Measurements from ENCODE around the gene FNBP1. TPM values are rescaled to one million over a fixed set of nuclear protein-coding genes. Genes with fewer than 3 reads are reported as not detected.

FNBP1 gene
- total and polyA plus RNA-seq, 10 of the 15 experiments (the other 5 are each of a cell fraction or from before 2014, with no cell fraction given): 64.5 to 353 (median 179) TPM

GRCh38 chr9:129989740-129990139 is 53.2 kb downstream of the FNBP1 start (continued):
- TF ChIP-seq, protein P1, sequence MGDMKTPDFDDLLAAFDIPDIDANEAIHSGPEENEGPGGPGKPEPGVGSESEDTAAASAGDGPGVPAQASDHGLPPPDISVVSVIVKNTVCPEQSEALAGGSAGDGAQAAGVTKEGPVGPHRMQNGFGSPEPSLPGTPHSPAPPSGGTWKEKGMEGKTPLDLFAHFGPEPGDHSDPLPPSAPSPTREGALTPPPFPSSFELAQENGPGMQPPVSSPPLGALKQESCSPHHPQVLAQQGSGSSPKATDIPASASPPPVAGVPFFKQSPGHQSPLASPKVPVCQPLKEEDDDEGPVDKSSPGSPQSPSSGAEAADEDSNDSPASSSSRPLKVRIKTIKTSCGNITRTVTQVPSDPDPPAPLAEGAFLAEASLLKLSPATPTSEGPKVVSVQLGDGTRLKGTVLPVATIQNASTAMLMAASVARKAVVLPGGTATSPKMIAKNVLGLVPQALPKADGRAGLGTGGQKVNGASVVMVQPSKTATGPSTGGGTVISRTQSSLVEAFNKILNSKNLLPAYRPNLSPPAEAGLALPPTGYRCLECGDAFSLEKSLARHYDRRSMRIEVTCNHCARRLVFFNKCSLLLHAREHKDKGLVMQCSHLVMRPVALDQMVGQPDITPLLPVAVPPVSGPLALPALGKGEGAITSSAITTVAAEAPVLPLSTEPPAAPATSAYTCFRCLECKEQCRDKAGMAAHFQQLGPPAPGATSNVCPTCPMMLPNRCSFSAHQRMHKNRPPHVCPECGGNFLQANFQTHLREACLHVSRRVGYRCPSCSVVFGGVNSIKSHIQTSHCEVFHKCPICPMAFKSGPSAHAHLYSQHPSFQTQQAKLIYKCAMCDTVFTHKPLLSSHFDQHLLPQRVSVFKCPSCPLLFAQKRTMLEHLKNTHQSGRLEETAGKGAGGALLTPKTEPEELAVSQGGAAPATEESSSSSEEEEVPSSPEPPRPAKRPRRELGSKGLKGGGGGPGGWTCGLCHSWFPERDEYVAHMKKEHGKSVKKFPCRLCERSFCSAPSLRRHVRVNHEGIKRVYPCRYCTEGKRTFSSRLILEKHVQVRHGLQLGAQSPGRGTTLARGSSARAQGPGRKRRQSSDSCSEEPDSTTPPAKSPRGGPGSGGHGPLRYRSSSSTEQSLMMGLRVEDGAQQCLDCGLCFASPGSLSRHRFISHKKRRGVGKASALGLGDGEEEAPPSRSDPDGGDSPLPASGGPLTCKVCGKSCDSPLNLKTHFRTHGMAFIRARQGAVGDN (IDR thresholded peaks at IDR 0.05): no peak
- TF ChIP-seq RUNX3 (IDR thresholded peaks at IDR 0.05; ENCODE audit: low read length) (peak; percentile 18; the same call in 1 of the 2 replicates), ZBTB4 (CRISPR knock-in tag; IDR thresholded peaks at IDR 0.05) (peak; percentile 48; the same call in 1 of the 2 replicates), CHD1 (IDR thresholded peaks at IDR 0.05; ENCODE audit: low read depth, low read length) (peak; percentile 2; the same call in 1 of the 2 replicates), GATAD2B (conservative IDR thresholded peaks at IDR 0.05; ENCODE audit: low read depth) (no peak), RB1 (IDR thresholded peaks at IDR 0.05; ENCODE audit: borderline replicate concordance) (no peak), TARDBP (IDR thresholded peaks at IDR 0.05; ENCODE audit: borderline replicate concordance) (no peak), POLR2A (IDR thresholded peaks at IDR 0.05; ENCODE audit: low read depth, low read length) (peak; percentile 20; the same call in 1 of the 2 replicates)
